Epithelial cell of prostate (primary cell): ENCODE data around the gene SAP30L.

ENCODE experiments used
- DNase-seq: peaks from one replicate; pipeline ENCODE4 v3.0.0-alpha.2; 2011; ENCODE audit warnings: low read depth, low spot score
- H3K27ac ChIP-seq: fragments of 450-650 bp; 2 replicates; pipeline ENCODE4 v1.5.1; 2017; ENCODE audit warnings: mild to moderate bottlenecking

The SAP30L gene

GRCh38 chr5:154445422-154446194 is at the start of gene SAP30L:
SAP30L (plus strand) TSS chr5:154445997; CDS start chr5:154446605, 608 bp downstream.
- peak; percentile 54 for DNase-seq
- peak within 1 kb of the TSS; percentile 51 for H3K27ac ChIP-seq

- H3K27ac ChIP-seq: no peak overlapping the region
- no peak for DNase-seq
Measured at GRCh38 chr5:154396128-154396527, 49.7 kb upstream of the SAP30L start.

GRCh38 chr5:154397652-154398406 is 48.0 kb upstream of the SAP30L start:
- no peak overlapping the region for H3K27ac ChIP-seq
- no peak for DNase-seq

- no peak overlapping the region for H3K27ac ChIP-seq
- DNase-seq: no peak
Measured at GRCh38 chr5:154400678-154401077, 45.1 kb upstream of the SAP30L start.

- no peak overlapping the region for H3K27ac ChIP-seq
- no peak for DNase-seq
Measured at GRCh38 chr5:154401355-154401754, 44.4 kb upstream of the SAP30L start.

- DNase-seq: no peak
- H3K27ac ChIP-seq: no peak overlapping the region
Measured at GRCh38 chr5:154401931-154402330, 43.9 kb upstream of the SAP30L start.

- DNase-seq: no peak
- no peak overlapping the region for H3K27ac ChIP-seq
Measured at GRCh38 chr5:154402611-154403010, 43.2 kb upstream of the SAP30L start.

GRCh38 chr5:154403234-154403633 is 42.6 kb upstream of the SAP30L start:
- no peak overlapping the region for H3K27ac ChIP-seq
- no peak for DNase-seq

GRCh38 chr5:154403776-154404387 is 41.9 kb upstream of the SAP30L start:
- H3K27ac ChIP-seq: no peak overlapping the region
- no peak for DNase-seq

GRCh38 chr5:154405078-154405792 is 40.6 kb upstream of the SAP30L start:
- DNase-seq: no peak
- no peak overlapping the region for H3K27ac ChIP-seq

- H3K27ac ChIP-seq: no peak overlapping the region
- DNase-seq: peak; percentile 73
Measured at GRCh38 chr5:154406231-154406630, 39.6 kb upstream of the SAP30L start.

GRCh38 chr5:154406826-154407225 is 39.0 kb upstream of the SAP30L start:
- H3K27ac ChIP-seq: no peak overlapping the region
- DNase-seq: no peak

- no peak overlapping the region for H3K27ac ChIP-seq
- DNase-seq: no peak
Measured at GRCh38 chr5:154408811-154409210, 37.0 kb upstream of the SAP30L start.

GRCh38 chr5:154409230-154409840 is 36.5 kb upstream of the SAP30L start:
- no peak for DNase-seq
- no peak overlapping the region for H3K27ac ChIP-seq

GRCh38 chr5:154410008-154410407 is 35.8 kb upstream of the SAP30L start:
- no peak overlapping the region for H3K27ac ChIP-seq
- no peak for DNase-seq

GRCh38 chr5:154410786-154411185 is 35.0 kb upstream of the SAP30L start:
- DNase-seq: no peak

GRCh38 chr5:154411338-154411737 is 34.5 kb upstream of the SAP30L start:
- DNase-seq: no peak
- H3K27ac ChIP-seq: no peak overlapping the region

More at GRCh38 chr5:154410786-154411185, 35.0 kb upstream of the SAP30L start:
- no peak overlapping the region for H3K27ac ChIP-seq

GRCh38 chr5:154412316-154412715 is 33.5 kb upstream of the SAP30L start:
- no peak for DNase-seq
- no peak overlapping the region for H3K27ac ChIP-seq

- H3K27ac ChIP-seq: no peak overlapping the region
Measured at GRCh38 chr5:154412925-154413324, 32.9 kb upstream of the SAP30L start.

GRCh38 chr5:154415114-154415513 is 30.7 kb upstream of the SAP30L start:
- DNase-seq: no peak
- no peak overlapping the region for H3K27ac ChIP-seq

More at GRCh38 chr5:154412925-154413324, 32.9 kb upstream of the SAP30L start:
- DNase-seq: no peak
